ENCODE results near the gene S100A12. TPM values are rescaled to one million over a fixed set of nuclear protein-coding genes. Genes with fewer than 3 reads are reported as not detected.

The S100A12 gene
- total RNA-seq, 4 donors from 2014 or later = 2.0 TPM; not detected in 3

DNA sequence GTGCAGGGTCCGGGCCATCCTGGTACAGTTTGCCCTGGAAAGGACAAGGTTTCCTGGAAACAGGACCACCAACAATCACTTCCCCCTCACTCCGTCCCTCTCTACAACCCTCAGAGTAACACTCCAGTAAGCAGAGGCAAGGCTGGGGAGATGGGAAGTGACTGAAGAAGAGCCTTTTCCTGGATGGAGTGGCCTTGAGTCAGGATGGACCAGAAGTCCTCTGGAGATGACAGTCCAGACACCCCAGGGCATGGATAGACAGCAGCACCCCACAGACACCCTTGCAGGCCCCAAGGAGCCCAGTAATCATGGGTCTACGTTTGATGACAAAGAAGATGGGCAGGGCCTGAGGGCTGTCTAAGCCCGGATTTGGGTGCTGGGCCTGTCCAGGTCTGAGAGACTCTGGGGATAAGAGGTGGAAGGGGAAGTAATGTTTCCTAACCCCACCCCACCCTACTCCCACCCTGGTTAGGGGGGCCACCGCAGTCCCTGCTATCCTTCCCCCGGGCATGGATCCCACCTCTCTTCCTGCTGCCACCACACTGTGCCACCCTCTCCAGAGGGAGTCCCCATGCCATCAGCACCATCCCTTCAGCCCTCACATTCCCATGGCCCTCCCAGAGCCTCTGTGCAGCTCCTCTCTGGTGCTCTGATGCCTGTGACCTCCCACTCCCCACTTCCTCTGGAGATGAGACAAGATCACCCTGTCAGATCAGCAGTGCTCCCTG lies 22.7 kb upstream of the S100A12 start:
- intact Hi-C loops (cut with DNase I; ENCODE audit: low total_unique reads) = no loop called here
- WGBS, 2 donors = 92% methylated on average over 6 of the region's 6 CpGs
- TF ChIP-seq, protein P1, sequence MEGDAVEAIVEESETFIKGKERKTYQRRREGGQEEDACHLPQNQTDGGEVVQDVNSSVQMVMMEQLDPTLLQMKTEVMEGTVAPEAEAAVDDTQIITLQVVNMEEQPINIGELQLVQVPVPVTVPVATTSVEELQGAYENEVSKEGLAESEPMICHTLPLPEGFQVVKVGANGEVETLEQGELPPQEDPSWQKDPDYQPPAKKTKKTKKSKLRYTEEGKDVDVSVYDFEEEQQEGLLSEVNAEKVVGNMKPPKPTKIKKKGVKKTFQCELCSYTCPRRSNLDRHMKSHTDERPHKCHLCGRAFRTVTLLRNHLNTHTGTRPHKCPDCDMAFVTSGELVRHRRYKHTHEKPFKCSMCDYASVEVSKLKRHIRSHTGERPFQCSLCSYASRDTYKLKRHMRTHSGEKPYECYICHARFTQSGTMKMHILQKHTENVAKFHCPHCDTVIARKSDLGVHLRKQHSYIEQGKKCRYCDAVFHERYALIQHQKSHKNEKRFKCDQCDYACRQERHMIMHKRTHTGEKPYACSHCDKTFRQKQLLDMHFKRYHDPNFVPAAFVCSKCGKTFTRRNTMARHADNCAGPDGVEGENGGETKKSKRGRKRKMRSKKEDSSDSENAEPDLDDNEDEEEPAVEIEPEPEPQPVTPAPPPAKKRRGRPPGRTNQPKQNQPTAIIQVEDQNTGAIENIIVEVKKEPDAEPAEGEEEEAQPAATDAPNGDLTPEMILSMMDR (IDR thresholded peaks at IDR 0.05) = no peak
- TF ChIP-seq POLR2A (IDR thresholded peaks at IDR 0.05) = no peak
- DNase-seq (ENCODE audit: low spot score in 2 of 2) = no peak
- H3K4me3 ChIP-seq (ENCODE audit: low read depth, poor library complexity, severe bottlenecking) = no peak overlapping the region

DNA sequence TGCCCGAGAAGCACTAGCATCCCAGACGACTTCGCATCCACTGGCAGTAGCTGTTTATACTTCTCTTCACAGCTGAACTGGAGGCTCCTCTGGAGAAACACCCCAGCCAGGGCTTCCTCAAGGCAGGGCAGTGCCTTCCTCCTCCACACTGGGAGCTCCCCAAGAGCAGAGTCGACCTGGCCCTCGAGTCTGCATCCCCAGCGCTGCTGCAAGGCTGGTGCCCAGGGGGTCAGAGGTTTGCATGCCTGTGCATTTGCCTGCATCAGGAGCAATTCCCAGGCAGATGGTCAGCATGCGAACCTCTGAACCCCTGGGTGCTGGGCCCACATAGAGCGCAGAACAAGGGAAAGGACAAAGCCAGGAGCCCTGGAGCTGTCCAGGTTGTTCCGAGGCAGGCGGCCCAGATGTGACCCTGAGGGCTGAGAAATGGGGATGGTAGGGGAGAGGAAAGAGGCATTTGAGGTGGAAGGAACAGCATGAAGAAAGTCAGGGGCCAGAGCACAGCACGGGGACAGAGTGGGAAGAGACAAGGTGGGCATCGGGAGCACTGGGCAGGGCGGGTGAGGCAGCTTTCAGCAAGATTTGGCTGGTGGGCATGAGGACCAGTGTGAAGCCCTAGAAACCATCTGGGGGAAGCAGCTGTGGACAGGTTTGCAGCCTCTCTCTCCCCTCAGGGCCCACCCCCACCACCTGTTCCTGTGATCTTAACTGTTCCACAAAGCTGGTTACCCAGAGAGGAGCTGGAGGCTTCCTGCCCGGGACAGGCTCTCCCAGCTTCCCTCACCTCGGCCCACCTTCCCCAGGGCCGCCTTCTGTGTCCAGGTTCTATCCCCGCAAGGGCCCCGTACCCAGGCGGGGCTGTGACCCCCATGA lies 21.9 kb upstream of the S100A12 start:
- no peak for TF ChIP-seq POLR2A (IDR thresholded peaks at IDR 0.05)
- TF ChIP-seq, protein P1 (IDR thresholded peaks at IDR 0.05) = no peak
- intact Hi-C loops (cut with DNase I; ENCODE audit: low total_unique reads) = no loop called here
- H3K4me3 ChIP-seq (ENCODE audit: low read depth, poor library complexity, severe bottlenecking) = no peak overlapping the region
- WGBS, 2 donors = 79 to 85% methylated on average over 16 to 19 of the region's 19 CpGs
- peak in 1 of 2 donors; percentile 74 for DNase-seq (ENCODE audit: low spot score in 2 of 2)

DNA sequence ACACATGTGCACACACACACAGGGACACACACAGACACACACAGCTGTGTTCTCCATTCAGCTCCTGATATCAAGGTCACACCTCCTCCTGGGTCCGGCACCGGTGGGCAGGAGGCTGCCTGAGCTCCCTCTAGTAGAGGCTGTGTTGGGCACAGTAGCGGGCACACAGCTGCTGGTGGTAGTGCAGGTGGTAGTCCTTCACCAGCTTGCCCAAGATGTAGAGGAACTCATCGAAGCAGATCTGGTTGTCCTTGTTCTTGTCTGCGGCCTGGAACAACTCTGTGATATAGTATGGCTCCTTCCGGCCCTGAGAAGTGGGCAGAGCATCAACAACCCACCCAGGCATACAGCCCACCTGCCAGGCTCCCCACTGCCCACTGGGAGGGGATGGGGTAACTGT lies 21.0 kb upstream of the S100A12 start:
- WGBS, 2 donors = 77 to 88% methylated on average over 4 to 5 of the region's 6 CpGs
- no peak overlapping the region for H3K4me3 ChIP-seq (ENCODE audit: low read depth, poor library complexity, severe bottlenecking)
- TF ChIP-seq POLR2A (IDR thresholded peaks at IDR 0.05) = no peak
- TF ChIP-seq, protein P1 (IDR thresholded peaks at IDR 0.05) = no peak
- peak in 1 of 2 donors; percentile 43 for DNase-seq (ENCODE audit: low spot score in 2 of 2)
- intact Hi-C loops (cut with DNase I; ENCODE audit: low total_unique reads) = no loop called here

DNA sequence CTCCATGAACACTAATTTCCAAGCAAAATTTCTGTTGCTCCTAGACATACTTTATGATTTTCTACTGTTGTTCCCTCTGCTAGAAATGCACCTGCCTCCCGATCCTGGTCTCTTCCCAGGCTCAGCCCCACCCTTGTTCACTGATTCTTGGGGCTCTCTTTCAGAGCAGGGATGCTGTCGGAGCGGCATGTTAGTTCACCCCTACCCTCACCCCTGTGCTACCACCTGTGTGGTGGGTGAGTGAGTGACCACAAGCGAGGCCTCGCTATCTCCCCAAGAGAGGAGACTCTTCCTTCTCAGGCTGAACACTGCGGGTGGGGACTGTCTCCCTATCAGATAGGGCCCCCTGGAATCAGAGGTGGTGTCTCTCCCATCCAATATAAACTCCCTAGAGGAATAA lies 20.4 kb upstream of the S100A12 start:
- intact Hi-C loops (cut with DNase I; ENCODE audit: low total_unique reads) = no loop called here
- H3K4me3 ChIP-seq (ENCODE audit: low read depth, poor library complexity, severe bottlenecking) = no peak overlapping the region
- peak in 1 of 2 donors; percentile 52 for DNase-seq (ENCODE audit: low spot score in 2 of 2)
- WGBS, 2 donors = 79 to 82% methylated on average over 6 of the region's 6 CpGs
- TF ChIP-seq, protein P1 (IDR thresholded peaks at IDR 0.05) = no peak
- no peak for TF ChIP-seq POLR2A (IDR thresholded peaks at IDR 0.05)

DNA sequence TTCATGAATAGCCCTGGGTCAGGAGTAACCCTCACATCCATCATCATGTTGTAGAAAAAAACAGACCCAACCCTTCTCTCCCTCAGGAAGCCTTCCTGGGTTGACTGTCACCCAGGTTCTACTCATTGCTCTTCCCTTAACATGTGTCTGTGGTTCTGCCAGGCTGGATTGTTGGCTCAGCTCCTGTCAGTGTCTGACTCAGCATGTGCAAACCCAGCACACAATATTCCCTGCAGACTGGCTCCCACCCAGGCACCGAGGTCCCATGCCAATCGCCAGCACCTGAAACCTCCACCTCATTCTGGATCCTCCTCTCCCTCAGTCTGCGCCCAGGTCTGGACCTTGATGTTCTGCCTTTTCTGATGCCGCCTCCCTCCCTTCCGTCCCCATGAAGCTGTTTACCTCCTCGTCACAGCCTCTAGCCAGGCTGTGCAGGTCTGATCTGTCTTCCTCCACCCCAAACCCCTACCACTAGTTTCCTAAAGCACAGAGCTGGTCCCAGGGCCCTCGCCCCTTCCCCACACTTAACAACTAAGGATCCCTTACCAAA lies 19.8 kb upstream of the S100A12 start:
- TF ChIP-seq POLR2A (IDR thresholded peaks at IDR 0.05) = no peak
- TF ChIP-seq, protein P1 (IDR thresholded peaks at IDR 0.05) = no peak
- H3K4me3 ChIP-seq (ENCODE audit: low read depth, poor library complexity, severe bottlenecking) = no peak overlapping the region
- no peak for DNase-seq (ENCODE audit: low spot score in 2 of 2)
- intact Hi-C loops (cut with DNase I; ENCODE audit: low total_unique reads) = no loop called here
- 31 to 40% methylated on average over 7 of the region's 7 CpGs for WGBS, 2 donors
